ENCODE results near the gene SEPTIN8.
A peak's percentile ranks its signal among the peaks of the same experiment; 100 is the strongest.

Gene SEPTIN8

DNA sequence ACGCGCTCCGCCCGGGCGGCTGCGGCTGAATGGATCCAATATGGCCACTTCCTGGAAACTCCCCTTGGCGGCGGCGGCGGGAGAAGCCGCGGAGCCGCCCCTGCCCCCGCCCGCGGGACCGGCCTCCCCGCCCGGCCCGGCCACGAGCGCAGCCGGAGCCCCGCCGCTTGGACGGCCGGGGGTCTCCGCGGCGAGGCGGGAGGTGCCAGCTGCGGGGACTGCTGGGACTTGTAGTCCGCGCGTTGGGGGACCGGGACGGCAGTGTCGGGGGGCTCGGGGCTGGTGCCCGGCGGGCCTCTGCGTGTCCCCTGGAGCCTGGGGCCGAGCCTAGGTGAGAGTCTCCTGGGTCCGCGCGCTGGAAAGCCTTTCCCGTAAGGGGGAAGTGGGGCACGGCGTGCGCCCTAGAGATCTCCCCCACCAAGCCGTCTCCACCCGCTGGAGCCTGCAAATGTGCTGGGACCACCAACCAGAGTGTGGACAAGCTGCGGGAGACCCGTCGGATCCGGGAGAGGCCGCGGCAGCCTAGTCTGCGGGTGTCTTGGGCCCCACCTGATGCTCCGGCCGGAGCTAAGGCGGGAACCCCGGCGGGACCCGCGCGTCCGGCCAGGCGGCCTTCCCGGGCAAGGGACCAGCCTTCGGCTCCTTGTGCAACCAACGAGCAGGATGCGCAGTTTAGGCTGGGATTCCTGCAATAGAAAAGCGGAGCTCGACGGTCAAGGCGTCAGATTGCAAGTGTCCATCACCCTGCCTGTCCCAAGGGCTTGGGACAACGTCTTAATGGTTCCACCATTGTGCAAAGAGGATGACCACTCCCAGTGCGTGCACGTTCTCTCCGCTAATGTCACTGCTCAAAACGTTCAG is at the start of gene SEPTIN8:
Gene SEPTIN8, minus strand, starts transcription at position 31 of the 861 bp plus-strand sequence. CDS start 102 bp downstream, outside the sequence.
- DNase-seq (ENCODE audit: low read depth in 2 of 2) = no peak

DNA sequence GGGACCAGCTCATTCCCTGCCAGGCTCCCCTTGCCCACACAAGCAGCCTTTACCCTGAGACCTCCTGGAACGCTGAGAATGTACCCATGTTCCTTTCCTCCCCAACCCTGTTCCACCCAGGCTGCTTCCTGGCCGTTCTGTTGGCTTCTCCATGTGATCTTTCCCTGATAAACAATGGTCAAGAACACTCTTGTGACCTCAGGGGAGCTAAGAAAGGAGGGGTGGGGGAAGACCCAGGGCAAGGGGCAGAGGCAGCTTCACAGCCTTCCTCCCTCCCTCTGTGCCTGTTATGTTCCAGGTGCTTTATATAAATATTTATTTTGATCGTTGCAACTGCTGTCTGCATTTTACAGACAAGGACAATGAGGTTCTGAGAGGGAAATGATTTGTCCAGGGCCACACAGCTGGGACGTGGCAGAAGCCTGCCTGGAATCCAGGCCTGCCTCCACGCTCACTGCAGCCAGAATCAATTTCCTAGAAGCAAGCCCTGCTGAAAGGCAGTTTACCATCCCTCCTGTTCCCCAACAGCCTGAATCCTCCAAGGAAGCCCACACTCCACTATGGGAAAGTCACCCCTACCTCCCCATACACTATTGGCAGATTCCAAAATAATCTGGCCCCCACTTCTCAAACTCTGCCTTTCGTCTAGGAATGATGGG is 49.5 kb upstream of the SEPTIN8 start:
- no peak for DNase-seq (ENCODE audit: low read depth in 2 of 2)

DNA sequence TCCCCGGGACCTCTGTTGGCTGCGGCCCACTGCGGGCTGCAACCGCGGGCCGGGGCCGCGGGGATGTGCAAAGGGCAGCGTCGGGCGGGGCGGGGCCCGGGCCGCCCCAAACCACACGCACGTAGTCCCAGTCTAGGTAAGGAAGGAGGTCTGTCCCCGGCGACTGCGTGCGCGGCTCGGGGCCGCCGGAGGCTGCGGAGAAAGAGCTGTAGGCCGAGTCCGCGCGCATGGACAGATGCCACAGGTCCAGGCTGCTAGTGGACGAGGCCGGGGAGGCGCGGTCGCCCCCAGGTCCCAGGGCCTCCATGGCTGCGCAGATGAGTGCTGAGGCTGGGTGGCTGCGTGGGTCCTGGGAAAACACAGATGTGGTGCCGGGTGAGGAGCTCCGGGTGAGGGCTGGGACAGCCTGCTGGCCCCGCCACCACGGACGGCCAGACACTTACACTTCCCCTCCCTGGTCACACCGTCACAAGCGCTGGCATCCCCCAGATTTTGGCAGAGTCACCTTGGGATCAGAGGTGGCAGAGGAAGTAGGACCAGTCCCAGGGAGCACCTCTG is 48.9 kb upstream of the SEPTIN8 start:
- no peak for DNase-seq (ENCODE audit: low read depth in 2 of 2)

- no peak for DNase-seq (ENCODE audit: low read depth in 2 of 2)
Measured at GRCh38 chr5:132825033-132825833, 48.2 kb upstream of the SEPTIN8 start.

- no peak for DNase-seq (ENCODE audit: low read depth in 2 of 2)
Measured at GRCh38 chr5:132824426-132824825, 47.4 kb upstream of the SEPTIN8 start.

GRCh38 chr5:132823481-132824050 is 46.5 kb upstream of the SEPTIN8 start:
- DNase-seq (ENCODE audit: low read depth in 2 of 2) = no peak

GRCh38 chr5:132822650-132823480 is 45.8 kb upstream of the SEPTIN8 start:
- no peak for DNase-seq (ENCODE audit: low read depth in 2 of 2)

GRCh38 chr5:132821791-132822190 is 44.8 kb upstream of the SEPTIN8 start:
- no peak for DNase-seq (ENCODE audit: low read depth in 2 of 2)

DNA sequence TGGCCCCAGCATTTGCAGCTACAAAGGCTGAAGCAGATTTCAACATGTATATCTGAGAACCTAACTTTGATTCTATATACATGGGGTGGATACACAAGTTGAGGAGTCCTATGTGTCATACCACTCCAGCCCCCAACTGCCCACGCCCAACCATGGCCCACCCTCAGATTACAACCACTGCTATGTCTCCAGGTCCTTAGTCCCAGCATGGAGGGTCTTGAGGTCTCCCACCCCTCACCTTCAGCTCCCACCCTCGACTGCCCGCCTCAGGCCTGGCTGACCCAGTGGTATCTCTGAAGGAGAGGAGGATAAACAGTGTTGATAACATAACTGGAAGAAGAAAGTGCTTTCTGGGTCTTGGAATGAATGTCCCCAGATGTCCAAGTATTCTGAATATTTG is 44.3 kb upstream of the SEPTIN8 start:
- DNase-seq (ENCODE audit: low read depth in 2 of 2) = no peak

DNA sequence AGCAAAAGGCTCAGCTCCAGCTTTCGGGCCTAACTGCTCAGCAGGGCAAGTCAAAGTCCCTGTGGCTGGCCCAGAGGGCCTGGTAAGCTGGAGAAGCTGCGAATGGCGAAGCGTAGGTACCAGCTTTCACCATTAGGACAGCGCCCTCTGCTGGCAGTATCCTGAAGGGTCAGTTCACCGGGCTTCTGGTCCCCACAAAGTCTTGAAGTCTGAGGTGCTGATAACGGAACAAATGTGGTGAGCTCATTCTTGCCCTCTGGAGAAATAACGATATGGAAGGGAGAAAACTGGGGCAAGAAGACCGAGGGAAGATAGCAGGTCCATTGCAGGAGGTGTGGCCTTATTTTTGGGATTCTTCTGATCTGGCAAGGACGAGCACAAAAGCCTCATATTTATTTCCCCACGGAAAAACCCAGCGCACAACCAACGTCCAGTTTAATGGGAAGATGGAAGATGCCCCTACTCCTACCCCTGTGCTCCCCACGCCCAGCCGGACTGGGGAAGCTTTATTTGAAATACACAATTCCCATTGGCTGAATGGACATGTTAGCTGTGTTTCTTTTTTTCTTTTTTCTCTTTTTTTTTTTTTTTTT is 43.2 kb upstream of the SEPTIN8 start:
- DNase-seq (ENCODE audit: low read depth in 2 of 2) = peak; percentile 64 to 67

GRCh38 chr5:132819468-132819867 is 42.4 kb upstream of the SEPTIN8 start:
- DNase-seq (ENCODE audit: low read depth in 2 of 2) = no peak

- no peak for DNase-seq (ENCODE audit: low read depth in 2 of 2)
Measured at GRCh38 chr5:132817011-132817410, 40.0 kb upstream of the SEPTIN8 start.

GRCh38 chr5:132816554-132816953 is 39.5 kb upstream of the SEPTIN8 start:
- DNase-seq (ENCODE audit: low read depth in 2 of 2) = no peak

DNA sequence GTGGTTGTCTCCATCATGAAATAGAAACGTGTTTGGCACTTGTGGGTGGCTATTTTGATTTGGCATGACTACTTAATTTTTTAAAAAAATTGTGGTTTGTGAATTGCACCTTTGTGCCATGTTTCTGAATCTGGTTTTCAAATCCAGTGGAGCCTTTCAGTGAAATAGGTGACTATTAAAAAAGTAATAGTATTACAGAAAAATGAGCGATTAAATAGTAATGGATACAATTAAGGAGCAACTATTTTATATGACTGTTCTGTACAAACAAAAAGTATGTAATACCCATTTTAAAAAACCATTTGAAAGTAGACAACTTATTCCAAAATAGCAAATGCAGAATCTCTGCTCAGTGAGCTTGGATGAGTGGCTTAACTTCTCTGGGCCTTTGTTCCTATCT is 39.0 kb upstream of the SEPTIN8 start:
- no peak for DNase-seq (ENCODE audit: low read depth in 2 of 2)

DNA sequence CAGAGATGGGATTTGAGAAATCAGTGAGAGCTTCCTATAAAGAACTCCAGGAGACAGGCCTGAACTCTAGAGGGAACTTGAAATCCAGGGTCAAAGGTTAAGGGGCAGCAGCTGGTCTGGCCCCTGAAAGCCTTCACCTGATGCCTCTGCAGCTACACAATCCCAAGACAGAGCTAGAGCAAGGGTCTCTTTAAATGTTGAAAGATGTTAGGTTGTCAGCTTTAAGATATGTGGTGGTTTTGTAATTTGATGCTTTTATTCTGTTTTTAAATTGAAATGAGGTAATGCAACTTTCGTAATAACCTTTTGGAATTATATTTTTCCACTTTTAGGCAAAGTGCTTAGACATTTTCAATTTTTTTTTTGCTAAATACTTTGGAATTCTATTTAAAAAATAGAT is 38.4 kb upstream of the SEPTIN8 start:
- no peak for DNase-seq (ENCODE audit: low read depth in 2 of 2)

GRCh38 chr5:132814503-132815294 is 37.7 kb upstream of the SEPTIN8 start:
- no peak for DNase-seq (ENCODE audit: low read depth in 2 of 2)

DNA sequence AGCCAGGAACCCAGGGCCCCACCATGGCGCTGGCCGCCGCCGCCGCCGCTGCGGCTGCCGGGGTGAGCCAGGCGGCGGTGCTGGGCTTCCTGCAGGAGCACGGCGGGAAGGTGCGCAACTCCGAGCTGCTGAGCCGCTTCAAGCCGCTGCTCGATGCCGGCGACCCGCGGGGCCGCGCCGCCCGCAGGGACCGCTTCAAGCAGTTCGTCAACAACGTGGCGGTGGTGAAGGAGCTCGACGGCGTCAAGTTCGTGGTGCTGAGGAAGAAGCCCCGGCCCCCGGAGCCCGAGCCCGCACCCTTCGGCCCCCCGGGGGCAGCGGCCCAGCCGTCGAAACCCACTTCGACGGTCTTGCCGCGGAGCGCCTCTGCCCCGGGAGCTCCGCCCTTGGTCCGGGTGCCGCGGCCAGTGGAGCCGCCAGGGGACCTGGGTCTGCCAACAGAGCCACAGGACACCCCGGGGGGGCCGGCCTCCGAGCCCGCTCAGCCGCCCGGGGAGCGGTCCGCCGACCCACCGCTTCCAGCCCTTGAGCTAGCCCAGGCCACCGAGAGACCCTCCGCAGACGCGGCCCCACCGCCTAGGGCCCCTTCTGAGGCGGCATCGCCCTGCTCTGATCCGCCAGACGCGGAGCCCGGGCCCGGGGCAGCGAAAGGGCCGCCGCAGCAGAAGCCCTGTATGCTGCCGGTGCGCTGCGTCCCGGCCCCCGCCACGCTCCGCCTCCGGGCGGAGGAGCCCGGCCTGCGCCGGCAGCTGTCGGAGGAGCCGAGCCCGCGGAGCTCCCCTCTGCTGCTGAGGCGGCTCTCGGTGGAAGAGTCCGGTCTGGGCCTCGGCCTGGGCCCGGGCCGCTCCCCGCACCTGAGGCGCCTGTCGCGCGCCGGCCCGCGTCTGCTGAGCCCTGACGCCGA is 36.8 kb upstream of the SEPTIN8 start:
- DNase-seq (ENCODE audit: low read depth in 2 of 2) = no peak

DNA sequence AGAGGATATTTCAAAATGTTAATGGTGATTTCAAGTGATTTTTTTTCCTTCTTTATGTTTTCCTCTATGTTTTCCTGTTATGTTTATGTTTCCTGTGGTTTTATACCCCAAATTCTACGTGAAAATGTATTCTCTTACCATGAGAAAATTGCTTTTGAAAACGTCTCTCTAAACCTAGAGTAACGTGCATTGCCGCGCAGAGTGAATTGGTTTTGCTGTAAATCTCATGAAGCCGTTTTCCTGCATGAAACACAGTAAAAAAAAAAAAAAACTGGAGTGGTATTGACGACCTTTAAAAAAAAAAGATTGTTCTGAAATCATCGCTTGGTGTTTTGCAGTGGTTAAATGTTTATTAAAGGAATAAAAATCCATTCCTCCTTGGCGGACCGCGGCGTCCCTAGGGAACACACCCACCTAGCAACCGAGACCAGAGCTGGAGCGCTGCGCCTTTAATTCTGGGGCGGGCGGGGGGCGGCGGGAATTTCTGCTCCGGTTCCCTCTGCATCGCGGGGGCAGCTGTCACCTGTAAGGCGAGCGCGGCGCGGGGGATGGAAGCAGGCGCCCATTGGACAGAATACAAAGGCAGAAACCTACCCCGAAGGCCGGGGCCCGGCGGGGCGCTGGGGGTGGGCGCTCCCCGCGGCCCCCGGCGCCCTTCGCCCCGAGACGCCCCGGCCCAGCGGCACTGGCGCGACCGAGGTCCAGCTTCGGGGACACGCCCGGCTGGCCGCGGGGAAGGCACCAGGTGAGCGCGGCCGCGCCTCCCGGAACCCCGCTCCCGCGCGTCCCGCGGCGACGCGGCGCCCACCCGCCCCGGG is 36.0 kb upstream of the SEPTIN8 start, which contains the start of gene SOWAHA:
Gene SOWAHA, plus strand, starts transcription at position 522 of the 818 bp plus-strand sequence. CDS start 320 bp downstream, outside the sequence.
- DNase-seq (ENCODE audit: low read depth in 2 of 2) = no peak
